Aorta (tissue), 5 donors: ENCODE data around the gene CTNNA2. TPM values are rescaled to one million over a fixed set of nuclear protein-coding genes. Genes with fewer than 3 reads are reported as not detected.

Experiments
- ATAC-seq: fragments of 200-7000 bp; cut with Tn5 transposase; one replicate; pipeline ENCODE4 v1.9.1; 2022; ENCODE audit warnings: moderate library complexity; ENCODE audit not compliant: low FRiP score
- DNase-seq, 2 donors: peaks; one replicate each; pipeline ENCODE4 v3.0.0-alpha.2; 2020
- H3K27ac ChIP-seq, 2 donors: one replicate each; pipeline ENCODE4 v1.5.1; 2013; ENCODE audit warnings: low read length in 2 of 2, mild to moderate bottlenecking in 2 of 2, moderate library complexity in 2 of 2, control low read depth in 1 of 2, inconsistent platforms in 1 of 2, low read depth in 1 of 2
- H3K27me3 ChIP-seq, 2 donors: one replicate each; pipeline ENCODE4 v1.6.1; 2013; ENCODE audit warnings: control low read depth in 1 of 2, low read length in 1 of 2, mild to moderate bottlenecking in 1 of 2, moderate library complexity in 1 of 2; ENCODE audit not compliant: insufficient read depth in 2 of 2, control insufficient read depth in 1 of 2
- H3K36me3 ChIP-seq, 2 donors: one replicate each; pipeline ENCODE4 v1.6.1; 2013; ENCODE audit warnings: control low read depth in 1 of 2, low read length in 1 of 2, mild to moderate bottlenecking in 1 of 2; ENCODE audit not compliant: insufficient read depth in 2 of 2, control insufficient read depth in 1 of 2
- H3K4me1 ChIP-seq, 2 donors: one replicate each; pipeline ENCODE4 v1.6.1; 2013; ENCODE audit warnings: low read length in 2 of 2, control low read depth in 1 of 2, mild to moderate bottlenecking in 1 of 2, moderate library complexity in 1 of 2; ENCODE audit not compliant: insufficient read depth in 2 of 2, control insufficient read depth in 1 of 2
- H3K4me3 ChIP-seq, 2 donors: one replicate each; pipeline ENCODE4 v1.5.1; 2013; ENCODE audit warnings: low read length in 2 of 2, control low read depth in 1 of 2, mild to moderate bottlenecking in 1 of 2
- H3K9me3 ChIP-seq: one replicate; pipeline ENCODE4 v1.6.1; 2013; ENCODE audit warnings: mild to moderate bottlenecking, low read length; ENCODE audit not compliant: control insufficient read depth
- whole genome bisulfite sequencing, 2 donors: extraction: QIAGEN DNeasy Blood & Tissue Kit; methylation state at CpG; one replicate each; pipeline ENCODE4 v1.1.7; 2013; 5-methylcytosine and 5-hydroxymethylcytosine counted together
- intact Hi-C, 2 donors: fragments of 100-400 bp; cut with DNase I; formaldehyde crosslinking; loops; one replicate each; pipeline versions ENCODE4 v1.14.2 to v1.15.0; 2022
- polyA plus RNA-seq, 2 donors: library from polyadenylated mRNA; stranded (reverse); fragments of 200-250 nt; gene quantifications; one replicate each; pipeline ENCODE4 v1.2.3, GENCODE V29; 2013
- total RNA-seq, 2 donors: library from RNA; stranded (reverse); fragmentation: NEBNext Ultra II Directional; extraction: Animal tissue kit (Norgen Biotek cat#: 25700); gene quantifications; one replicate each; pipeline ENCODE4 v1.2.1, GENCODE V29; 2021
- donor health status: healthy with polysubstance abuse.
- donor health status: Bipolar disorder and iron deficiency.
- donor health status: DM: no; HTN: no; CAD: no.
- donor health status: DM: no; HTN: no; CAD: no.
- donor health status: DM: yes; HTN: yes; CAD: no.

CTNNA2 gene
- total and polyA plus RNA-seq, 4 donors = 0.05 to 0.12 TPM; not detected in 2

DNA sequence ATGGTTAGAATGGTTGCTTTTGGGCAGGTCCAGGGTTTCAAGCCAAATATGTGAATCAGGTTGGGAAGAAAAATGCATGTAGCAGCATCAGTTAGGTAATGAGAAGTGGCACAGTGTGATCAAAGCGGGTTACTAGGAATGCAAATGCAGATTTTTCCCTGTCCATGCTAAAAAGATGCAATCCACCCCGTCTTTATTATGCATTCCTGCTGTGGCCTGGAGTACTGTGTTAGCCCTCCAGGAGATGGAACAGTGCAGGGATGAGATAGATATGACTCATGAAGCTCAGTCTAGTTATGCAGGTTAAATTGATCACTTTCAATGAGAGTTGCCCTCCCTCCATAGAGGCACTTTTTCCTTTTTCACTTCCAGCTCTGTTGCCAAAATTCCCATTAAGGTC lies 283.8 kb downstream of the CTNNA2 start:
- Histone ChIP-seq H3K4me1 (no peaks in the 10 kb centered on the region), H3K4me3 (no peak overlapping the region), H3K27ac (no peak overlapping the region), H3K9me3 (no peaks in the 10 kb centered on the region), H3K27me3 (no peaks in the 10 kb centered on the region), H3K36me3 (no peaks in the 10 kb centered on the region)
- 70 to 78% methylated on average over 2 of the region's 2 CpGs for WGBS, 2 donors
- intact Hi-C loops = no loop called here
- ATAC-seq = no peak
- no peak for DNase-seq

DNA sequence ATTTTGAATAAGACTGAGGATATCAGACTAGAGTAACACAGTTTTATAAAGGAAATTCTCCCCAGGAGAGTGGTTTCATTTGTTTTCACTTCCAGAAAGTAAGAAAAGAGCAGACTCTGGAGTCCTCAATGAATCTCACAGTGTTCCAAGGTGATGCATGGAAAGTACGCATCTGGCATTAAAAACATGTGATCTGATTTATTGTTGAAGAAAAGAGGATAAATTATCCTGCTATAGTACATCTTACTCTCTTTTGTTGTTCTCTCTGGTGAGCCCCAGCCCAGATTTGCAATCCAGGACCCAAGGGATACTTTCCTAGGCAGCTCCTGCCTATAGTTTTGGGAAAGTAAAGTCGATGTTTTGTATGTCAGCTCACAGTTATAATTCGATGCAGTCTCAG lies 285.9 kb downstream of the CTNNA2 start:
- ATAC-seq (no peak), DNase-seq (no peak)
- Histone ChIP-seq H3K4me3 (no peak overlapping the region), H3K27me3 (no peaks in the 10 kb centered on the region), H3K4me1 (no peaks in the 10 kb centered on the region), H3K36me3 (no peaks in the 10 kb centered on the region), H3K9me3 (no peaks in the 10 kb centered on the region), H3K27ac (no peak overlapping the region)
- intact Hi-C loops = no loop called here
- 66 to 74% methylated on average over 3 of the region's 3 CpGs for WGBS, 2 donors

DNA sequence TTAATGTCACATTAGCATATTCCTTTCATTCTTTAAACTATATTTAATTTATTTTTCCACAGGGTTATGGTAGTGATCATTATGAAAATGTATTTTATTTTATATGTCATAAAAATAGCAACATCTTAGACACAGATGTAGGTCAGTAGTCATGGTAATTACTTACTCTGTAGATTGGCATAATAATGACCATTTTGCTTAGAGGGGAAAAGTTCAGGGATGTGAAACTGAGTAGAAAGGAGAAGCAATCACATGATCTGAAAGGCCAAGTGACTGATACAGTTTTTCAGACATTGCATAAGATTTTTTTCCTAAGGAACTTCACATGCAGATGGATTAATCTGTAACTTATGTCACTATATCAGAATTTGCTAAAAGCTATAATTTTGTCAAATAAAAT lies 286.9 kb downstream of the CTNNA2 start:
- no peak for ATAC-seq
- H3K4me1 ChIP-seq = no peaks in the 10 kb centered on the region
- no peaks in the 10 kb centered on the region for H3K27me3 ChIP-seq
- intact Hi-C loops = no loop called here
- H3K36me3 ChIP-seq = no peaks in the 10 kb centered on the region
- no peak overlapping the region for H3K4me3 ChIP-seq
- H3K27ac ChIP-seq = no peak overlapping the region
- no peak for DNase-seq
- H3K9me3 ChIP-seq = no peaks in the 10 kb centered on the region

DNA sequence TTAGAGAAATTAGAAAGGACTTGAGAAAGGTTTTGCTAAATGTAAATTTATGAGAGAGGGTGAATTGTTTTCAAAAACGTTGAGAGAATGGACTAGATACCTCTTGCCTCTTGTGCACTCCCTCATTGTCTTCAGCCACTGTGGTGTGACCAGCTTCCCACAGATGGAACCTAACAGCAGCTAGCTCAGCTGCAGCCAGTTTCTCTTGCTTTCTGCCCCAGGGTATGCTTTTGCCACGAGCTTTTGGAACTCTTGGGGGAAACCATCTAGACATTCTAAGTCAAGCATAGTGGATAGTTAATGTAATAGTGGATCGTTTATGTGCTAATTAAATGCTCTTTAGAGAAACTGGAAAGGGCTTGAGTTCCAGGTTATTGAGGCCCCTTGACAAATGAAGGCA lies 288.2 kb downstream of the CTNNA2 start:
- Histone ChIP-seq H3K9me3 (no peaks in the 10 kb centered on the region), H3K4me3 (no peak overlapping the region), H3K4me1 (no peaks in the 10 kb centered on the region), H3K36me3 (no peaks in the 10 kb centered on the region), H3K27me3 (no peaks in the 10 kb centered on the region), H3K27ac (no peak overlapping the region)
- WGBS, 2 donors = 47 to 60% methylated on average over 3 of the region's 3 CpGs
- DNase-seq (no peak), ATAC-seq (no peak)
- intact Hi-C loops = no loop called here

DNA sequence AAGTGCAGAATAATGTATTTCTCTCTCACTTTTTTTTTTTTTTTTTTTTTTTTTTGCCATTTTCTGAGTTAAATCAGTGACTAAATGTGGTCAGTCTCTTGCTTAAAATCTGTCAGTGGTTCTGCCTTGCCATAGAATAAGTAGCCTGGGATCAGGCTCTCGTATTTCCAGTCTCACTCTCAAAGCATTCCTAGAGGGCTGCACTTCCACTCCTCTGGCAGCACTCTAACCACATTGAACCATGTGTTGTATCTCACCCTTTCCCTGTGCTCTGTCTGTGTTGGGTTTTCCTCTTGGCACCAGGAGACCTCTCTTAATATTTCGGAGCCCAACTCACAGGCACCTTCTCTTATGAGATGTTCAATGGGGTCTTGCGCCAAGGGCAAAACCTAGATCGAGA lies 304.4 kb downstream of the CTNNA2 start:
- intact Hi-C loops = no loop called here
- no peak for DNase-seq
- H3K4me3 ChIP-seq = no peak overlapping the region
- WGBS, 2 donors = 70 to 77% methylated on average over 4 of the region's 4 CpGs
- no peak for ATAC-seq
- H3K27me3 ChIP-seq = no peaks in the 10 kb centered on the region
- H3K9me3 ChIP-seq = no peaks in the 10 kb centered on the region
- no peaks in the 10 kb centered on the region for H3K36me3 ChIP-seq
- no peaks in the 10 kb centered on the region for H3K4me1 ChIP-seq
- no peak overlapping the region for H3K27ac ChIP-seq

DNA sequence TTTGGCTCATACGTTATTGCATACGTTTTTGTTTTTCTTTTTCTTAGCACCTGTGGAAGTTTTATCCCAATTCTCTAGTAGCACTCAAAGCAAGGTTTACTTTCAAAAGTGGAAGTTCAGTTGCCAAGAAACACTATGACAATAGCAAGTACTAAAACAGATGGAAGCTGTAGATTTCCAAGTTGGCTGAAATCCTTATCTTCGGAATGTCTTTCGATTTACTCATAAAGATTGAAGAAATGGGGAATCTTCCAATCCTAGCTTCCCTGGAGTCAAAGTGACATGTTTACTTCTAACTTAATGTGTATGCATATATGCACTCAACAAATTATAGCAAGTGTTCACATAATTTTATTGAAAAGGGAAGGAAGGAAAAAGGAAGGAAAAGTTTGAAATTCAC lies 307.4 kb downstream of the CTNNA2 start:
- Histone ChIP-seq H3K27ac (no peak overlapping the region), H3K4me1 (no peaks in the 10 kb centered on the region), H3K4me3 (no peak overlapping the region), H3K27me3 (no peaks in the 10 kb centered on the region), H3K9me3 (no peaks in the 10 kb centered on the region), H3K36me3 (no peaks in the 10 kb centered on the region)
- ATAC-seq (no peak), DNase-seq (no peak)
- intact Hi-C loops = no loop called here
- WGBS, 2 donors = 73 to 82% methylated on average over 4 of the region's 4 CpGs

DNA sequence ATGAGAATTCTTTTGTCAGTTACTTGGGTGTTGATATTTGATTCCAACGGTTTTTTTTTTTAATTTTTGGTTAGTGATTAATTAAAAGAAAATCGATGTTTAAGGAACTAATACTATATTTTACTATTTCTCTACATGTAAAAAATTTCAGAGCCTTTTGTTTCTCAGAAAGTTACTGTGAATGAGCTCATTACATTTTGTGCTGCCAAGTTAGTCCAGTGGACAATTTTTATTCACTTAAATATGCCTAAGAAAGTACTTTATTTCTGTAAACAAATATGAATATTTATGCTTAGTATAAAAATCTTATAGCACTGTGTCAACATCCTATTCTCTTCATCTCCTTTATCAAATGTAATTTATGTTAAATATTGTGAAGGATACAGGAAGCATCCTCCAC lies 309.3 kb downstream of the CTNNA2 start:
- WGBS, 2 donors = 55 to 63% methylated on average over 2 of the region's 2 CpGs

DNA sequence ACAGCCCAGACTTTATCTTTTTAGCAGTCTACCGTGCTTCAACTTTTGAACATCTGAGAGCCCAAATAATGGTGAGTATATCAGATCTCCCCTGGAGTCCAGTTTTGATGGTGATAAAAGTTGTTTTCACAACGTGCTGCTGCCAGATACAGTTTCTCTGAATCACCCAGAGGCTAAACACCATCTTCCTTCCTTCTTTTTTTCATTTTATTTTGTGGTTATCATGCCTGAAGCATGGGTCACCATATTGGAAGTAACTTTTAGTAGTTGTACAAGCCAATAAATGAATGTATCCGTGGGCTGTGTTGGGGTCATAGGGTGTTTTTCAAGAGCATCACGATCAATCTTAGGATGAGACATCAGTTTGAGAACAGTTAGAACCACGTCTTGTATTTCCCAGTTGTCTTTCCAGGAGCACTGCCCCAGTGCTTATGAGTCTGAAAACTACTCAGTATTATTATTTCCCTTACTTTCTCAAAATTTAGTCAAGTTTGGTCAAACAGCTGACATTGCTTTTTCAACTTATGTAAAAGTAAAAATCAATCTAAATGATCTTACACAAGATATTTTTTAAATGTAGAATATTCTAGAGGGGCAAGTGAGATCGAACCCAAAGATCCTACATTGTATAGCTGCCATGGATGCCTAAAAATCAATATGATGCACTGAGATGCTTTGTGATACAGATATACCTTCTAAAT lies 311.4 kb downstream of the CTNNA2 start:
- DNase-seq (no peak), ATAC-seq (no peak)
- no peak overlapping the region for H3K4me3 ChIP-seq
- no peaks in the 10 kb centered on the region for H3K9me3 ChIP-seq
- intact Hi-C loops = no loop called here
- H3K4me1 ChIP-seq = no peaks in the 10 kb centered on the region
- WGBS, 2 donors = 62 to 65% methylated on average over 6 of the region's 6 CpGs
- H3K36me3 ChIP-seq = no peaks in the 10 kb centered on the region
- no peak overlapping the region for H3K27ac ChIP-seq
- no peaks in the 10 kb centered on the region for H3K27me3 ChIP-seq

More for the DNA sequence above, 309.3 kb downstream of the CTNNA2 start:
- no peak for ATAC-seq
- no peaks in the 10 kb centered on the region for H3K36me3 ChIP-seq
- no peaks in the 10 kb centered on the region for H3K9me3 ChIP-seq
- H3K27me3 ChIP-seq = no peaks in the 10 kb centered on the region
- no peak overlapping the region for H3K27ac ChIP-seq
- H3K4me3 ChIP-seq = no peak overlapping the region
- no peak for DNase-seq
- no peaks in the 10 kb centered on the region for H3K4me1 ChIP-seq
- intact Hi-C loops = no loop called here

DNA sequence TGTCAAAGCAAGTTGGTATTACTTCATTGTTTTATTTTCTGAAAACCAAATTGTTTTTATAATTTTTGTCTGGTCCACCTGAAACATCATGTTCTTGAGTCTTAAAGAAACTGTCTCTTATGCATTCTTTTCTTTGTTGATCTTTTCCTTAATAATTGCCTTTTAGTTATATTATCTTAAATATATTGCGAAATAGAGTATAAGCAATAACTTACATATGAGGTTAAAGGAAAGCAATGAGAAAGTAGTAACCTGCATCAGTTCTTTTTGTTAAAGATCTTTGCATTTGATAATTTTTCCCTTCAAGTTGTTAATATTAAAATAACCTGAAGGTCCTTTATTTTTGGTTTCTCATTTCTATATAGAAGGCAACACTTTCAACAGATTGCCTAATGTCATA lies 315.0 kb downstream of the CTNNA2 start:
- 92 to 93% methylated on average over 1 of the region's 1 CpG for WGBS, 2 donors
- DNase-seq = no peak
- intact Hi-C loops = no loop called here
- H3K4me1 ChIP-seq = no peaks in the 10 kb centered on the region
- no peaks in the 10 kb centered on the region for H3K36me3 ChIP-seq
- H3K27ac ChIP-seq = no peak overlapping the region
- no peaks in the 10 kb centered on the region for H3K9me3 ChIP-seq
- no peak overlapping the region for H3K4me3 ChIP-seq
- no peak for ATAC-seq
- H3K27me3 ChIP-seq = no peaks in the 10 kb centered on the region
